H9 (cell line): ENCODE results near the gene MLPH. TPM values are rescaled to one million over a fixed set of nuclear protein-coding genes. Genes with fewer than 3 reads are reported as not detected.

Experiments
- DNase-seq: peaks from one replicate; pipeline ENCODE4 v3.0.0-alpha.2; 2017
- H2AFZ ChIP-seq: one replicate; pipeline ENCODE4 v1.6.1; 2013; ENCODE audit warnings: mild to moderate bottlenecking, low read length, control low read depth, moderate library complexity
- H2AK5ac ChIP-seq: 2 replicates; pipeline ENCODE4 v1.6.1; 2013; ENCODE audit warnings: low read length, control low read depth, mixed read lengths; ENCODE audit not compliant: insufficient read length
- H2BK120ac ChIP-seq: one replicate; pipeline ENCODE4 v1.6.1; 2013; ENCODE audit warnings: low read depth, mild to moderate bottlenecking, low read length, control low read depth, inconsistent platforms; ENCODE audit not compliant: poor library complexity, severe bottlenecking
- H2BK12ac ChIP-seq: 2 replicates; pipeline ENCODE4 v1.6.1; 2013; ENCODE audit warnings: low read length, control low read depth, mixed read lengths, low read depth; ENCODE audit not compliant: insufficient read length
- H2BK15ac ChIP-seq: 2 replicates; pipeline ENCODE4 v1.6.1; 2013; ENCODE audit warnings: low read depth, low read length, control low read depth
- H2BK20ac ChIP-seq: one replicate; pipeline ENCODE4 v1.6.1; 2013; ENCODE audit warnings: low read depth, mild to moderate bottlenecking, low read length, control low read depth, inconsistent platforms; ENCODE audit not compliant: poor library complexity, severe bottlenecking
- H2BK5ac ChIP-seq: 2 replicates; pipeline ENCODE4 v1.6.1; 2013; ENCODE audit warnings: low read length, control low read depth, mixed read lengths; ENCODE audit not compliant: insufficient read length
- H3K14ac ChIP-seq: 2 replicates; pipeline ENCODE4 v1.6.1; 2013; ENCODE audit warnings: low read length, control low read depth; ENCODE audit not compliant: insufficient read depth
- H3K18ac ChIP-seq: 2 replicates; pipeline ENCODE4 v1.6.1; 2013; ENCODE audit warnings: low read depth, mild to moderate bottlenecking, mixed read lengths, low read length, control low read depth; ENCODE audit not compliant: insufficient read length
- H3K23ac ChIP-seq: 2 replicates; pipeline ENCODE4 v1.6.1; 2013; ENCODE audit warnings: low read length, control low read depth, mixed read lengths, low read depth; ENCODE audit not compliant: insufficient read length
- H3K23me2 ChIP-seq: 2 replicates; pipeline ENCODE4 v1.6.1; 2013; ENCODE audit warnings: low read depth, mild to moderate bottlenecking, mixed read lengths, low read length, control low read depth; ENCODE audit not compliant: insufficient read length, poor library complexity, severe bottlenecking
- H3K27ac ChIP-seq: 2 replicates; pipeline ENCODE4 v1.5.1; 2013; ENCODE audit warnings: low read length, control low read depth, mixed read lengths, low read depth; ENCODE audit not compliant: insufficient read length
- H3K27me3 ChIP-seq: 2 replicates; pipeline ENCODE4 v1.6.1; 2013; ENCODE audit warnings: low read length, control low read depth, inconsistent platforms; ENCODE audit not compliant: insufficient read depth
- H3K4ac ChIP-seq: 2 replicates; pipeline ENCODE4 v1.6.1; 2013; ENCODE audit warnings: low read depth, mild to moderate bottlenecking, control low read depth, inconsistent platforms, low read length, moderate library complexity
- H3K4me1 ChIP-seq: 2 replicates; pipeline ENCODE4 v1.6.1; 2013; ENCODE audit warnings: low read length, control low read depth, inconsistent platforms; ENCODE audit not compliant: insufficient read depth
- H3K4me2 ChIP-seq: 2 replicates; pipeline ENCODE4 v1.6.1; 2013; ENCODE audit warnings: low read length, control low read depth, mixed read lengths; ENCODE audit not compliant: insufficient read length, insufficient read depth
- H3K56ac ChIP-seq: 2 replicates; pipeline ENCODE4 v1.6.1; 2013; ENCODE audit warnings: low read depth, mild to moderate bottlenecking, mixed read lengths, low read length, control low read depth; ENCODE audit not compliant: insufficient read length
- H3K79me1 ChIP-seq: 2 replicates; pipeline ENCODE4 v1.6.1; 2013; ENCODE audit warnings: low read depth, mild to moderate bottlenecking, moderate library complexity, low read length, control low read depth, inconsistent platforms; ENCODE audit not compliant: insufficient read depth, poor library complexity, severe bottlenecking
- H3K79me2 ChIP-seq: 2 replicates; pipeline ENCODE4 v1.6.1; 2013; ENCODE audit warnings: low read length, control low read depth, inconsistent platforms; ENCODE audit not compliant: insufficient read depth
- H3K9ac ChIP-seq: 2 replicates; pipeline ENCODE4 v1.6.1; 2013; ENCODE audit warnings: low read length, control low read depth, mixed read lengths; ENCODE audit not compliant: insufficient read length; ENCODE audit errors: extremely low read depth
- H3K9me3 ChIP-seq: one replicate; pipeline ENCODE4 v1.6.1; 2013; ENCODE audit warnings: low read depth, low read length, inconsistent platforms; ENCODE audit not compliant: control insufficient read depth
- H3T11ph ChIP-seq: one replicate; pipeline ENCODE4 v1.6.1; 2013; ENCODE audit warnings: mild to moderate bottlenecking, low read length, control low read depth, inconsistent platforms
- H4K20me1 ChIP-seq: one replicate; pipeline ENCODE4 v1.6.1; 2013; ENCODE audit not compliant: control insufficient read depth, insufficient read length, insufficient read depth
- H4K5ac ChIP-seq: 2 replicates; pipeline ENCODE4 v1.6.1; 2013; ENCODE audit warnings: low read depth, mild to moderate bottlenecking, mixed read lengths, low read length, control low read depth; ENCODE audit not compliant: insufficient read length
- H4K8ac ChIP-seq: replicated peaks from 2 replicates; pipeline ENCODE4 v1.6.1; 2013; ENCODE audit warnings: low read length, control low read depth, mixed read lengths, low read depth; ENCODE audit not compliant: insufficient read length
- H4K91ac ChIP-seq: 2 replicates; pipeline ENCODE4 v1.6.1; 2013; ENCODE audit warnings: low read depth, mild to moderate bottlenecking, moderate library complexity, mixed read lengths, low read length, control low read depth; ENCODE audit not compliant: insufficient read length
- H3K27ac Mint-ChIP-seq, 3 experiments: 2 replicates in 2 of 3; 3 replicates in 1 of 3; pipeline ENCODE4 v1.8.0; 2020 to 2021; ENCODE audit warnings: mixed read lengths in 3 of 3, mild to moderate bottlenecking in 1 of 3, moderate library complexity in 1 of 3
- H3K27me3 Mint-ChIP-seq: 2 replicates; pipeline ENCODE4 v1.8.0; 2021; ENCODE audit warnings: low read depth, mild to moderate bottlenecking, moderate library complexity, mixed read lengths
- H3K36me3 Mint-ChIP-seq, 3 experiments: 2 replicates in 2 of 3; 3 replicates in 1 of 3; pipeline ENCODE4 v1.8.0; 2020 to 2021; ENCODE audit warnings: low read depth in 3 of 3, mixed read lengths in 3 of 3; ENCODE audit not compliant: insufficient read depth in 1 of 3
- H3K4me1 Mint-ChIP-seq, 2 experiments: 2 replicates each; pipeline ENCODE4 v1.8.0; 2020; ENCODE audit warnings: mixed read lengths in 2 of 2
- H3K4me3 Mint-ChIP-seq, 2 experiments: 2 replicates in 1 of 2; 3 replicates in 1 of 2; pipeline ENCODE4 v1.8.0; 2020 to 2021; ENCODE audit warnings: mild to moderate bottlenecking in 2 of 2, mixed read lengths in 2 of 2, moderate library complexity in 1 of 2
- H3K9me3 Mint-ChIP-seq, 2 experiments: 2 replicates in 1 of 2; 3 replicates in 1 of 2; pipeline ENCODE4 v1.8.0; 2020; ENCODE audit warnings: mild to moderate bottlenecking in 2 of 2, mixed read lengths in 2 of 2, moderate library complexity in 1 of 2
- WGBS: extraction: QIAGEN DNeasy Blood & Tissue Kit; methylation state at CpG from one replicate; pipeline ENCODE4 v1.1.7; 2013; ENCODE audit warnings: missing lambda C conversion rate, low lambda C conversion rate, mixed read lengths; ENCODE audit not compliant: insufficient read length; ENCODE audit errors: extremely low coverage; 5-methylcytosine and 5-hydroxymethylcytosine counted together
- total RNA-seq: library from RNA; stranded (reverse); gene quantifications from 2 replicates; pipeline ENCODE4 v1.2.1, GENCODE V29; 2021
- TF ChIP-seq, protein P1 (sequence below): fragments of 200-600 bp; sonication (generic); conservative IDR thresholded peaks from 3 replicates; pipeline ENCODE4 v1.8.0; 2021; ENCODE audit warnings: antibody characterized with exemption, mild to moderate bottlenecking

Gene MLPH
- total RNA-seq, 1 experiment from 2014 or later: 3.4 TPM

DNA sequence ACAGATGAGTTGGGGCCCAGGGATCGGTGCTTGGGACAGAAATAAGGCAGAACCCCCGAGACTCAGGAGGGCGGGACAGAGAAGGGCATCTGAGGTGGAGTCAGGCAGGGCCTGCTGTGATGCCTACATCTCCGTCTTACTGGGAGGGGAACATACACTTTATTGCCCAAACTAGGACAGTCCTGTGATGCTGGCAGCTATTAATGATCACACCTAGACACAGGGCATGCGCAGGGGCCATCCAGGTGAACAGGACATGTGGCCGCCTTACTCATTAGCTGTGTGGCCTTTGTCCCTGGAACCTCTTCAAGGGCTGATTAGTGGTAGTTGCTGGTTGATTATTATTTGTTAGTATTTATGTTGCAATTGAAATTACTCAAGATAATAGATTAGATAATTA lies 33.2 kb downstream of the MLPH start:
- no peak overlapping the region for H3T11ph ChIP-seq
- H3K27me3 ChIP-seq: no peaks in the 10 kb centered on the region
- no peaks in the 10 kb centered on the region for H3K79me1 ChIP-seq
- H2BK20ac ChIP-seq: no peak overlapping the region
- H3K23me2 ChIP-seq: no peaks in the 10 kb centered on the region
- no peak overlapping the region for H2AFZ ChIP-seq
- no peak overlapping the region for H4K5ac ChIP-seq
- H3K4me1 ChIP-seq: no peaks in the 10 kb centered on the region
- no peak overlapping the region for H3K9ac ChIP-seq
- no peak overlapping the region for H3K18ac ChIP-seq
- H3K27me3 Mint-ChIP-seq: peaks cover 4% of the 10 kb centered on the region; the same call in 1 of the 2 replicates
- no peak overlapping the region for H4K8ac ChIP-seq
- TF ChIP-seq, protein P1, sequence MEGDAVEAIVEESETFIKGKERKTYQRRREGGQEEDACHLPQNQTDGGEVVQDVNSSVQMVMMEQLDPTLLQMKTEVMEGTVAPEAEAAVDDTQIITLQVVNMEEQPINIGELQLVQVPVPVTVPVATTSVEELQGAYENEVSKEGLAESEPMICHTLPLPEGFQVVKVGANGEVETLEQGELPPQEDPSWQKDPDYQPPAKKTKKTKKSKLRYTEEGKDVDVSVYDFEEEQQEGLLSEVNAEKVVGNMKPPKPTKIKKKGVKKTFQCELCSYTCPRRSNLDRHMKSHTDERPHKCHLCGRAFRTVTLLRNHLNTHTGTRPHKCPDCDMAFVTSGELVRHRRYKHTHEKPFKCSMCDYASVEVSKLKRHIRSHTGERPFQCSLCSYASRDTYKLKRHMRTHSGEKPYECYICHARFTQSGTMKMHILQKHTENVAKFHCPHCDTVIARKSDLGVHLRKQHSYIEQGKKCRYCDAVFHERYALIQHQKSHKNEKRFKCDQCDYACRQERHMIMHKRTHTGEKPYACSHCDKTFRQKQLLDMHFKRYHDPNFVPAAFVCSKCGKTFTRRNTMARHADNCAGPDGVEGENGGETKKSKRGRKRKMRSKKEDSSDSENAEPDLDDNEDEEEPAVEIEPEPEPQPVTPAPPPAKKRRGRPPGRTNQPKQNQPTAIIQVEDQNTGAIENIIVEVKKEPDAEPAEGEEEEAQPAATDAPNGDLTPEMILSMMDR: no peak
- no peak overlapping the region for H3K4ac ChIP-seq
- H3K36me3 Mint-ChIP-seq: no peaks in the 10 kb centered on the region
- H3K9me3 Mint-ChIP-seq: peaks cover 0 to 3% of the 10 kb centered on the region in 2 experiments; a peak in 2 of 5 replicates
- no peak overlapping the region for H3K27ac Mint-ChIP-seq
- H4K20me1 ChIP-seq: no peaks in the 10 kb centered on the region
- H3K4me3 Mint-ChIP-seq: no peak overlapping the region
- H2BK15ac ChIP-seq: no peak overlapping the region
- H4K91ac ChIP-seq: no peak overlapping the region
- H3K9me3 ChIP-seq: no peaks in the 10 kb centered on the region
- H2BK12ac ChIP-seq: no peak overlapping the region
- no peak overlapping the region for H3K27ac ChIP-seq
- no peaks in the 10 kb centered on the region for H3K4me1 Mint-ChIP-seq
- H3K14ac ChIP-seq: no peak overlapping the region
- no peak overlapping the region for H2BK5ac ChIP-seq
- H3K79me2 ChIP-seq: no peaks in the 10 kb centered on the region
- H3K4me2 ChIP-seq: no peak overlapping the region
- H3K23ac ChIP-seq: no peak overlapping the region
- no peak overlapping the region for H3K56ac ChIP-seq
- H2AK5ac ChIP-seq: no peak overlapping the region
- no peak for DNase-seq
- no peak overlapping the region for H2BK120ac ChIP-seq
- no CpG with 5 or more reads among the region's 6 CpGs for WGBS
